Glomerular visceral epithelial cell (primary cell): ENCODE data around the gene MAB21L3.
A peak's percentile ranks its signal among the peaks of the same experiment; 100 is the strongest.
"Not testable (repeated sequence)": the region's sequence is repeated elsewhere in the genome, so short reads cannot be mapped to it uniquely, and the experiment has no call there.

Experiments
- DNase-seq: peaks from one replicate; pipeline ENCODE4 v3.0.0-alpha.2; 2016; ENCODE audit errors: extremely low spot score

The MAB21L3 gene

DNA sequence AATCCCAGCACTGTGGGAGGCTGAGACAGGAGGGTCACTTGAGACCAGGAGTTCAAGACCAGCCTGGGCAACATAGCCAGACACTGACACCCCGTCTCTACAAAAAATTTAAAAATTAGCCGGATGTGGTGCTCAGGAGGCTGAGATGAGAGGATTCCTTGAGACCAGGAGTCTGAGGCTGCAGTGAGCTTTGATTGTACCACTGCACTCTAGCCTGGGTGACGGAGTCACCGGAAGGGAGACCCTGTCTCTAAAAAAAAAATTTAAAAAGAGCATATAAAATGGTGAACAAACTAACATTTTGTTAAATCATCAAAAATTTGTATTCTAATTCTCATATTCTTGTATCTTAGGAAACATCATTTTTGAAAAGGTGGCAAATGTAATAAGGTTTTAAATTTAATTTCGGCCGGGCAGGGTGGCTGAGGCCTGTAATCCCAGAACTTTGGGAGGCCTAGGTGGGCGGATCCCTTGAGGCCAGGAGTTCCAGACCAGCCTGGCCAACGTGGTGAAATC, 27.1 kb downstream of the MAB21L3 start:
- DNase-seq = no peak

GRCh38 chr1:116139592-116140134, 28.5 kb downstream of the MAB21L3 start:
- no peak for DNase-seq

- DNase-seq = no peak
Observed at GRCh38 chr1:116144151-116144550, 33.0 kb downstream of the MAB21L3 start.

- not testable (repeated sequence) for DNase-seq
Observed at GRCh38 chr1:116146447-116147113, 35.4 kb downstream of the MAB21L3 start.

GRCh38 chr1:116147114-116147510, 35.9 kb downstream of the MAB21L3 start:
- no peak for DNase-seq

- DNase-seq = no peak
Observed at GRCh38 chr1:116147972-116148371, 36.8 kb downstream of the MAB21L3 start.

GRCh38 chr1:116148967-116149366, 37.8 kb downstream of the MAB21L3 start:
- DNase-seq = no peak

- DNase-seq = no peak
Observed at GRCh38 chr1:116150368-116150767, 39.2 kb downstream of the MAB21L3 start.

DNA sequence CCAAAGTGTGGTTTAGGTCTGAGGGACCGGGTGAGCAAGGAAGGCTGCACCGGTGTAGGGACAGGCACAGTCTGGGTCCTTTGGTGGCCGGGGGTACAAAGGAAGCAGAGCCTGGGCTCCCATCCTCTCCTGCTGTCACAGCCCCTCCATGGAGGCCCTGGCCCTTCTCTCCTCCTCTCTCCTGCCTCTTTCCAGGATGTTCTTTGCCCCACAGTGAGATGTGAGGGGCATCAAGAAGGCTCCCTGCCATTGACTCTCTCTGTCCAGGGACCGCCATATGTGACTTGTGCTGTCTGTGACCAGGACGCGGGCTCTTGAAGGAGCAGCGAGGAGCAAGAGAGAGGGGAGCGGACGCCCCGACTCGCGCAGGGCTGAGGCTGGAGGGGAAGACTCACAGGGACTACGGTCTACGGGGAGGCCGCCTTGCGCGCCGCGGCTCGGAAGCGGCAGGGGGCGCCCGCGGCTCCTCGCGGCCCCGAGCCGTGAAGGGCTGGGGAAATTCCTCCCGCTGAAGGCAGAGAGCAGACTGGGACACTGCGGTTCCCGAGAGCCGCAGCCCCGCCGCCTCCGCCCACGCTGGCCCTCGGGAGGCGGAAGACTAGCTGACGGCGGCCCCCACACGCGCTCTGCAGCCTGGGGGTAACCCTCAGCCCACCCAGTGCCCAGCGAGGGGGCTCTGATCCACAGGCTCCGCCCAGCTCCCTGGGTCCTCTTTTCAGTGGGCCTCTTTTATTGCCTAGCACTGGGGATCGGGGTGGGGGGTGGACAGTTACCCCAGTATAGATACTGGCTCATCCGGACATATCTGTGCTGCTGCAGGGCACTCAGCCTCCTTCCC, 40.8 kb downstream of the MAB21L3 start:
- peak; percentile 76 for DNase-seq

DNA sequence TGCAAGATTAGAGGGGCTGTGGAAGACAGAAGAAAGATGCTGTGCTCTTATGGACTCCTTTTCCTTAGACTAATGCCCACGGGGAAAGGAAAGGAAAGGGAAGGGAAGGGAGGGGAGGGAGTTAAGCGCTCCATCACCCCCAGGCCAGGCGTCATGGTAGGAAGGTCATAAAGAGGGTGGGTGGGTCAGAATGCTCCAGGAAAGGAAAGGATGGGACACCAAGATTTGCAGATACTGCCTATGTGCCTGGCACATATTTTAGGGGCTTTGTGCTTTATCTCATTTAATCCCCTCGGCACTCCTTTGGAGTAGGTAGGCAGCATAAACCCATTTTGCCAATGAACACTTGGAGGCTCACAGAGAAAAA, 41.4 kb downstream of the MAB21L3 start:
- no peak for DNase-seq

DNA sequence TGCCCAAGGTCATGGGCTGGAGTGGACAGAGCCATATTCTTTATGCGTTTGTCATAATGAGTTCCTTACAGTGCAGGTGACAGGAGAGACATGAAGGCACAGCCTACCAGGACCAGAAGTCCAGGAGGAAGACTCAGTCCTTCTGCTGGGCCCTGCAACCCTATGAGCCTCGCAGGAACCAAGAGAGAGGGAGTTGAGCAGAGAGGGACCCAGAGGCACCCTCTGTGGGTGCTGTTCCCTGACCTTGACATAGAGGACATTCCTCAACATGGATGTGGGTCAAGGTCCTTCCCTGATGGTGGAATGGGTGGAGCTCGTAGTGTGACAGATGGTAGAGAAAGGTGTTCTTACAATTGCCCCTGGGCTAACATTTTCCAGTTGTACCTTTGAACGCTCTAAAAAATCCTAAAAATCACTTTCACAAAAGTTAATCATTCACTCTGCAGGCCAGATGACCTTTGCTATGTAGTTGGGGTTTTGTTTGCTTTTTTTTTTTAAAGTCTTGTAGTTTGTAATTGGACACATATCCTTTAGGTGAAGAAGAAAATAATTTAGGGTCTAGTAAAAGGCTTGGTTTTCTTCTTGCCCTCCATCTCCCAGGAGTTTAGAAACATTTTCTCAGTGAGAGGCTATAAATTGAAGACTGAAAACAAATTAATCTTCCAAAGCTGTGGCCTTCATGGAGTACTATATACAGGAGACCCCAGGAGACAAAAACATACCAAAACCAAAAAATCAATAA, 41.9 kb downstream of the MAB21L3 start:
- no peak for DNase-seq

DNA sequence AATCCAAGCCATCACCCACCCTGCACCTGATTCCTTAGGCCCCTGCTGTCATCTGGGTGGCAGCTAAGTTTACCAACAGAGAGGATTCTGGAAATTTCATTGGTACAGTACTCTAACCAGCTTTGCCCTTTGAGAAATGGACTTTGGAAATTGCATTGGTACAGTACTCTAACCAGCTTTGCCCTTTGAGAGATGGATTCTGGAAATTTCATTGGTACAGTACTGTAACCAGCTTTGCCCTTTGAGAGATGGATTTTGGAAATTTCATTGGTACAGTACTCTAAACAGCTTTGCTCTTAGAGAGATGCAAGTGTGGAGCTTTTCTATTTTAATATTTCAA, 42.5 kb downstream of the MAB21L3 start:
- no peak for DNase-seq

DNA sequence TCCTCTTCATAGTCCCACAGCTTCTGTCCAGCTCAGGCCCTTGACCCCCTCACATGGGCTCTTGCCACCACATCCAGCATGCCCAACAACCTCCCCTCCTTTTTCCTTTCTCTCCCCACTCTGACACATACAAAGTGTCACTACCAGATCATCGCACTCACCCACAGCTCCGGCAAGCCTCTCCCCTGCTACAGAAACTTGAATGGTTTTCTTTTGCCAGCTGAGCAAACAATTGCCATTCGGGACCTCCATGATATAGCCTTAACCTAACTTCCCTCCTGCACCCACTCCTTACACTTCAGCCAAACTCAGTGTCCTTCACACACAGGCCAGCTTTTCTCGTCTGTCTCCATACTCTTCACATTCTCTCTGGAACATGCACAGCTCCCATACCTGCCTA, 43.3 kb downstream of the MAB21L3 start:
- DNase-seq = no peak

DNA sequence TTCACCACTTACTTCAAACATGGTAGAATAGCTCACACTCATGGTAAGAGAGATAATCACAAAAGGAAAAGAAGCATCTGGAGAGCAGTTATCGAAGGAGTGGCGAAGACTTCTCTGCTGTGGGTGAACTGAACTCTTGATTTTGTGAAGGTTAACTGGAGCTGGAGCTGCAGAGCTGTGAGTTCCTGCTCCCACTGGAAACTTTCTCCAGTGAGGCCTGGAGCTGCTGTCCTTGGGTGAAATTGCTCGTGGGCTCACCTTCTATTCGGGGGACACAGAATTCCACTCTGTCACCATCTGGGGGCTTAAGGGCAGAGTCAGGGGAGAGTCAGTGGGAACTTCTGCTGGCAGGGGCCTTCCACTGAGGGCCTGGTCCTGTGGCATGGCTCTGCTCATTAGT, 45.9 kb downstream of the MAB21L3 start:
- no peak for DNase-seq

GRCh38 chr1:116159177-116159576, 48.0 kb downstream of the MAB21L3 start:
- DNase-seq = no peak

- DNase-seq = no peak
Observed at GRCh38 chr1:116159611-116160010, 48.4 kb downstream of the MAB21L3 start.

- no peak for DNase-seq
Observed at GRCh38 chr1:116161390-116161789, 50.2 kb downstream of the MAB21L3 start.

GRCh38 chr1:116161877-116162390, 50.7 kb downstream of the MAB21L3 start:
- DNase-seq = no peak

GRCh38 chr1:116163533-116163932, 52.3 kb downstream of the MAB21L3 start:
- no peak for DNase-seq

- no peak for DNase-seq
Observed at GRCh38 chr1:116164150-116164549, 53.0 kb downstream of the MAB21L3 start.

DNA sequence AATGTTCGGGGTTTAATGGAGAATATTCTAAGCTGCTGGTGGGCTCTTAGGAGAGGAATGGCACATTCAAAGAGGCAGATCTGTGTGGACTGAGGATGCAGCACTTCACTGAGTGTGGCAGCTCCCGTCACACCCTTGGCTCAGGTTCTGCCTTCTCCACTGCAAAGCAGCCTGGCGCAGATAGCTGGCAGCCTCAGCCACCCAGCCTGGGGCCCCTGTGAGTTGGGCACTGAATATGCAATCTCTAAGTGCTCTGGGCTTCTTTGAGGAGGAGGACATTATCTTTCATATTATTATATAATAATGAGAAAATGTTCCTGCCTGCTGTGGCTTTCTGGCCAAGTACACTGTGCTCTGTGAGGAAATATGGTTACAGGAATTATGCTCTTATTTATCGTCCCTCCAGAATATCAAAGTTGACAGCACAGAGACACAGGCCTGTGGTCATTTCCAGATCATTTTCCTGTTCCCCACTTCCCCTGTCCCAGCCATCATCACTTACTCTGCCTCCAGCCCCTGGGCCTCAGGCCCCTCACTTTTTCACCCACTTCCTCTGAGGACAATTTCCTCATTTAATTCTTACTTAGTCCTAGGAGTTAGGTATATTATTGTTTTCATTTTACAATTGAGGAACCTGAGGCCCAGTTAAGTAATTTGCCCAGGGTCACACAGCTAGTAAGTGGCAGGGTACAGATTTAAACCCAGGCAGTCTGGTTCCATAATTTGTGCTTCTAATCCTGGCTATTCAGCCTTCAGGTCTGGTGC, 53.6 kb downstream of the MAB21L3 start:
- DNase-seq = no peak
